ENCODE measurements around the gene MED12L. TPM values are rescaled to one million over a fixed set of nuclear protein-coding genes. Genes with fewer than 3 reads are reported as not detected.

MED12L gene
- total RNA-seq, 4 donors from 2014 or later = 0.08 to 1.5 (median 0.19) TPM

DNA sequence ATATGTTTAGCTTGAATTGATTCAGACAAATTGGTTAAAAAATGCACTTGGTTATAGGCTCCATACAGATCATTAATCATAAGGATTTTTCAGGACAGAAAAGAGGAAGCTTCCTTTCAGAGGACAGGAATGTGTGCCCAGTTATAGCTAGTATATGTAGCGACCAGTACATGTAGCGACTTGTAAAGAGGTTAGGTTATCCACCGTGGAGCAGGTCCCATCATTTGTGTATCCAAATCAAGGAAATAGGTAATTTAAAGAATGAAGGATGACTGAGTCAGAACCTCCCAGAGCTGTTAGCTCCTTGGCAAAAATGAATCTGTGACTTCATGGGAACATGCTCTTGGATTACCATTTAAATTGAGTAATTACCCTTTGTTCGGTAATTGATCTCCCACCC lies 314.9 kb downstream of the MED12L start:
- Histone ChIP-seq H3K9me3 (no peaks in the 10 kb centered on the region), H3K27me3 (no peaks in the 10 kb centered on the region), H3K4me3 (no peak overlapping the region), H3K36me3 (no peaks in the 10 kb centered on the region), H3K4me1 (no peaks in the 10 kb centered on the region), H3K27ac (no peak overlapping the region)
- intact Hi-C loops (cut with DNase I) = no loop called here
- WGBS, 2 donors = 41 to 54% methylated on average over 4 of the region's 4 CpGs
- TF ChIP-seq CTCF (IDR thresholded peaks at IDR 0.05) (no peak), POLR2A (IDR thresholded peaks at IDR 0.05) (no peak)
- DNase-seq = no peak

- Histone ChIP-seq H3K9me3 (no peaks in the 10 kb centered on the region), H3K4me3 (no peak overlapping the region), H3K27ac (no peak overlapping the region), H3K4me1 (no peaks in the 10 kb centered on the region), H3K27me3 (no peaks in the 10 kb centered on the region), H3K36me3 (no peaks in the 10 kb centered on the region)
- WGBS, 2 donors = 78 to 82% methylated on average over 3 of the region's 3 CpGs
- no peak for TF ChIP-seq CTCF (IDR thresholded peaks at IDR 0.05)
- no peak for TF ChIP-seq POLR2A (IDR thresholded peaks at IDR 0.05)
- DNase-seq = no peak
- intact Hi-C loops (cut with DNase I) = no loop called here
Observed at GRCh38 chr3:151402349-151402748, 316.9 kb downstream of the MED12L start.

GRCh38 chr3:151403246-151403645 lies 317.8 kb downstream of the MED12L start:
- Histone ChIP-seq H3K36me3 (no peaks in the 10 kb centered on the region), H3K27me3 (no peaks in the 10 kb centered on the region), H3K4me1 (no peaks in the 10 kb centered on the region), H3K27ac (no peak overlapping the region), H3K4me3 (no peak overlapping the region), H3K9me3 (no peaks in the 10 kb centered on the region)
- WGBS, 2 donors = 68 to 71% methylated on average over 2 of the region's 2 CpGs
- no peak for TF ChIP-seq POLR2A (IDR thresholded peaks at IDR 0.05)
- TF ChIP-seq CTCF (IDR thresholded peaks at IDR 0.05) = no peak
- intact Hi-C loops (cut with DNase I) = no loop called here
- no peak for DNase-seq

- no peak overlapping the region for H3K4me3 ChIP-seq
- H3K27me3 ChIP-seq = no peaks in the 10 kb centered on the region
- intact Hi-C loops (cut with DNase I) = no loop called here
- no peaks in the 10 kb centered on the region for H3K36me3 ChIP-seq
- TF ChIP-seq POLR2A (IDR thresholded peaks at IDR 0.05) = no peak
- H3K9me3 ChIP-seq = no peaks in the 10 kb centered on the region
- WGBS, 2 donors = 45 to 60% methylated on average over 1 of the region's 1 CpG
- no peaks in the 10 kb centered on the region for H3K4me1 ChIP-seq
- no peak overlapping the region for H3K27ac ChIP-seq
- DNase-seq = no peak
Observed at GRCh38 chr3:151404316-151404715, 318.9 kb downstream of the MED12L start.

DNA sequence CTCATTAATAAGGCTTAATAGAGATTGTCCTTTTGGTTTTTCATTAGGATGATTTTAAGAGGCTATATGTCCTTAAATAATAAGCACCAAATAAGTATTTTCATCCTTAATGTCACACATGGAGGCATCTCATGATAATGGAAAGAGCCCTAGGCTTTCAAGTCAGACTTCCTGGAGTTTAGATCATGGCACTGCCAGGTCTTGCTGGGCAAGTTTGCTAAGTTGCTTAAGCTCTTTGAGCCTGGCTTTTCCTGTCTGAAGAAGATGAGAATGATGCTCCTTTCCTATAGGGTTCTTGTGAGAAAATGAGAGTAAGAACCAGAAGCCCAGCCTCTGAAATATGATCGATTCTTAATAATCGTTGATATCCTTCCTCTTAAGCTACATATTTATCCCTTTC lies 322.5 kb downstream of the MED12L start:
- no peak for DNase-seq
- intact Hi-C loops (cut with DNase I) = no loop called here
- no peaks in the 10 kb centered on the region for H3K4me1 ChIP-seq
- H3K36me3 ChIP-seq = no peaks in the 10 kb centered on the region
- H3K4me3 ChIP-seq = no peak overlapping the region
- TF ChIP-seq CTCF (IDR thresholded peaks at IDR 0.05) = no peak
- no peak for TF ChIP-seq POLR2A (IDR thresholded peaks at IDR 0.05)
- no peak overlapping the region for H3K27ac ChIP-seq
- H3K27me3 ChIP-seq = no peaks in the 10 kb centered on the region
- 88 to 98% methylated on average over 2 of the region's 2 CpGs for WGBS, 2 donors
- H3K9me3 ChIP-seq = no peaks in the 10 kb centered on the region

- H3K9me3 ChIP-seq = no peaks in the 10 kb centered on the region
- no peak overlapping the region for H3K4me3 ChIP-seq
- intact Hi-C loops (cut with DNase I) = no loop called here
- H3K27ac ChIP-seq = no peak overlapping the region
- H3K27me3 ChIP-seq = no peaks in the 10 kb centered on the region
- TF ChIP-seq CTCF (IDR thresholded peaks at IDR 0.05) = no peak
- TF ChIP-seq POLR2A (IDR thresholded peaks at IDR 0.05) = no peak
- no peak for DNase-seq
- WGBS, 2 donors = 86 to 88% methylated on average over 6 to 8 of the region's 9 CpGs
- H3K4me1 ChIP-seq = no peaks in the 10 kb centered on the region
- H3K36me3 ChIP-seq = no peaks in the 10 kb centered on the region
Observed at GRCh38 chr3:151410891-151411559, 325.6 kb downstream of the MED12L start.

All from esophagus squamous epithelium (tissue), 5 donors.